Activated gamma-delta T cell treated with anti-CD3 and anti-CD28 coated beads, Interleukin-2, amount 50 U/mL, for 16 hours (primary cell): Measurements from ENCODE around the gene LCE2A.

Experiments
- DNase-seq: peaks from one replicate; pipeline ENCODE4 v3.0.0-alpha.2; 2020; ENCODE audit warnings: low read depth

LCE2A gene

DNA sequence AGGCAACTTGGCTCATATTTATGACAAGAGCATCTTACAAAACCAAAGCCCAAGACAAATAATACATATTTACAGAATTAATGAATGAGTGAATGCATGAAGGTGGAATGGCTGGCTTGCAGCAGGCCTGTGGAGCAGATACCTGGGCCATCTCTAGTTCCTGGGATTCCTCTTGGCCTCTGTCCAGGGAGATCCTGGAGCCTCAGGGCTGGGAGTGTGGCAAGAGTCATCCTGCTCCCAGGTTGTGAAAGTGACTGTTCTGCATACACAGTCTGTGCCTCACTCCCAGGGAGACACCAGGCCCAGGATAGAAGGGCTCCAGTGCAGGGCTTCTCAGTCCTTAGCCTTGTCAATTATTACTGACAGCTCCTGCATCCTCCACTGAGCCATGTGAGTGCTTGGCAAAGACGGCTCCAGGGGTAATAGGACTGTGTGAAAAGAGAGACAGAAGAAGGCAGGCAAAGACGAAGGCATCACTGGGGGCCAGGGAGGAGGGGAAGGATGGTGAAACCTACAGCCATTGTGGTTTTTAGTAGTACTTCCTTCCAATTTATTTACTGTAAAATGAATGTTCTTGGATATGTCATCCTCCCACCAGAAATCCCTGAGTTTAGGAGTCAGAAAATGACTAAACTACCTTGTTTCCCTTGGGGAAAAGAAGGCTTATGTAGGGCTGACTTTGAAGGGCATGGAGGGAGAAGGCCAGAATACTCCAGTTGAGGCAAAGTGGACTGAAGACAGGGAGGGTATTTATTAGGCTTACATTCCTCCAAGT, 45.4 kb downstream of the LCE2A start:
- DNase-seq: no peak

DNA sequence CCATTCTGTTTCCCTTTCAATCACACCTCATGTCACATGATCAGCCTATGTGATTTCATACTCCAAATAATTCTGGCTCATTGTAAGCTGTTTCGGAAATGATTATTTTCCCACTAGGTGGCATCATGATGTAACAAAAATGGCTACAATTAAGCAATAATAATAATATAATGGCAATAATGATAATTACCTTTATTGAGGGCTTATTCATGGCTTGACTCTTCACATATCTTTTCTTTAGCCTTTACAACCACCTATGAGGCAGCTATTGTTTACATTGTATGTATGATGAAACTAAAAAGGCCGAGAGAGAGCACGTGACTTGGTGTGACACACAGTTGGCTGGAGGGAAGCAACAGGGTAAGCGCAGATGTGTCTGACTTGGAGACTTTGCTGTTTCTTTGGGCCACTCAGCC, 47.2 kb downstream of the LCE2A start:
- DNase-seq: no peak

DNA sequence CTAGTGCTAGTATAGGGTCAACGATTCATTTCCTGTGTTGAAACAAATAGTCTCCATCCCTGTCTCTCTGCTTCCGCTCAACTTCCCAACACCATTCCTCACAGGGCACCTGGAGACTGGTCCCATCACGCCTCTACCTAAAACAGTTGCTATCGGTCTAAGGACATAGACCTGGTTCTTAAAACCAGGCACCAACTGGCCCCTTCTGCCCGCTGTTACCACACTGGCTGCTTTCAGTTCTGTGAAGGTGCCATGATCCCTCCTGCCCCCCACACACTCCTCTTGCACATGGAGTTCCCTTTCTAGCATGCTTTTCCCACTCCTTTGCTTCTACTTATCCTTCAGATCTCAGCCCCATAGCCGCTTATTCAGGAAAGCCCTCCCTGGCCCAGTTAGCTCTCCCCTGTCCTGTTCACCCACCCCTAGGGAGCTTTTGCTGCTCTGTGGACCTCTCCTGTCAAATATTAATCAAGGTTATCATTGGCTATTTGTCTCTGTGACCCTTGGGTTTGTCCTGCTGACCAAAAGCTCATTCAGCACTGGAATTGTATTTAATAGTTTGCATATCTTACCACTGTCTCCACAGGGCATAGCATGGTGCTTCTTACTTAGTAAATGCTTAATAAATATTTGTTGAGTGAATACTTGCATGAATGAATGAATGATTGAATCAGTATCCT, 47.8 kb downstream of the LCE2A start:
- no peak for DNase-seq

DNA sequence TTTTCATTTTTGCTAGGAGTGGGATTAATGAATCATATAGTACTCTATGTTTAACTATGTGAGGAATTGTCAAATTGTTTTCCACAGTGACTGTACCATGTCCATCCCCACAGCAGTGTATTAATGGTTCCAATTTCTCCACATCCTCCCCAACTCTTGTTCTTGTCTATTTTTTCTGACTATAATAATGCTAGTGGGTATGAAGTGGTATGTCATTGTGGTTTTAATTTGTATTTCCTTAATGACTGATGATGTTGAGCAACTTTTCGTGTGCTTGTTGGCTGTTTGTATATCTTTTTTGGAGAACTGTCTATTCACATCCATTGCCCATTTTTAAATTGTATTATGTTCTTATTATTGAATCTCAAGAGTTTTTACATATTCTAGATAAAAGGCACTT, 49.7 kb downstream of the LCE2A start:
- no peak for DNase-seq
